T-helper 9 cell (primary cell): ENCODE results near the gene APBA1.

Experiments used
- DNase-seq: peaks from one replicate; pipeline ENCODE4 v3.0.0-alpha.2; 2020

The APBA1 gene

DNA sequence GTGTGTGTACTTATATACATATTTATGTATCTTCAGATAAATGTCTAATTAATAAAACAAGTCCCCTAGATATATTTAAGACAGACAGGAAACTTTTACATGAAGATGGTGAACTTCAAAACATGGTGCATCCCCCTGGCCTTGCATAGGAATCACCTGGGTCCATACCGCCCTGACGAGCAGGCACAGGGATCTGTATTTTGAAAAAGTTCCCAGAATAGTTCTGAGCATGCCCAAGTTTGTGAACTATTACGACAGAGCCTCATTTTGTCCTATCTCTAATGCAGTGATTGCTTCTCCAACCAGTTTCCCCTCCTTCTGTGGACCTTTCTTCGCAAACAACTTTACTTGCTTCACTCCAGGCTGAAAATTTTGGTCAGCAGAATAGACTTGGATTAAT lies 98.1 kb downstream of the APBA1 start:
- DNase-seq: no peak

- no peak for DNase-seq
These were observed 98.5 kb downstream of the APBA1 start for GRCh38 chr9:69573651-69574050.

DNA sequence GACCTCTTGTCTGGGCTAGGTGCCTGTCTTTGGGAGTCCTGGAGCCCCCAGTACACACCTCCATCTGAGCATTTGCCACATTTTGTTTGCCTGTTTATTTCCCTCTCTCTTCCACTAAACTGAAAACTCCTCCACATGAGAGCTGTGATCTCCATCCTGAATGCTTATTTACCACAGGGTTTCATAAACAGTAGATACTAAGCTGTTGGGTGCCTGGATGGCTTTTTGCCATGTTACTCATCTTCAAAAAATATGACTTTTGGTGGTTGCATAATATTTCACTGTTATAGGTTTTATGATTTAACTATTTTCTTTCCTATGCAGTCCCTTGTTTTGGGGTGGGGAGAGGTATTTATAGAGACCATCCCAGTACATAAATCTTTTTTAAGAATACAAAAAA lies 99.6 kb downstream of the APBA1 start:
- no peak for DNase-seq

DNA sequence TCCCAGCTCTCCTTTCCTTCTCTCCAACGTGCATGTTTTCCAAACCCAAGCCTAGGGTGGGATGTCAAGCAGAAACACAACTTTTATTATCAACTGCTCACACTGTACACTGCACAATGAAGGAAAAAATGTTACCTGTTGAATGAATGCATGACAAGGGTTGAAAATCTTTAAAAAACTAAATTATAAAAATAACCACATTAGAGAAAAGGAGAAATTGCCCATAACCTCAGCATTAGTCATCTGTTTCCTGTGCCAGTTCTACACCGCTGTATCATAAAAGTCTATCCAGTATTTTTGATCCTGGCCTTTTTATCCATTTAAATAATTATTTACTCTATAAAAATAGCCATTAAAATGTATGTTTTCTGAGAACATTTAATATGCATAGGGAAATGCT lies 101.1 kb downstream of the APBA1 start:
- no peak for DNase-seq

DNA sequence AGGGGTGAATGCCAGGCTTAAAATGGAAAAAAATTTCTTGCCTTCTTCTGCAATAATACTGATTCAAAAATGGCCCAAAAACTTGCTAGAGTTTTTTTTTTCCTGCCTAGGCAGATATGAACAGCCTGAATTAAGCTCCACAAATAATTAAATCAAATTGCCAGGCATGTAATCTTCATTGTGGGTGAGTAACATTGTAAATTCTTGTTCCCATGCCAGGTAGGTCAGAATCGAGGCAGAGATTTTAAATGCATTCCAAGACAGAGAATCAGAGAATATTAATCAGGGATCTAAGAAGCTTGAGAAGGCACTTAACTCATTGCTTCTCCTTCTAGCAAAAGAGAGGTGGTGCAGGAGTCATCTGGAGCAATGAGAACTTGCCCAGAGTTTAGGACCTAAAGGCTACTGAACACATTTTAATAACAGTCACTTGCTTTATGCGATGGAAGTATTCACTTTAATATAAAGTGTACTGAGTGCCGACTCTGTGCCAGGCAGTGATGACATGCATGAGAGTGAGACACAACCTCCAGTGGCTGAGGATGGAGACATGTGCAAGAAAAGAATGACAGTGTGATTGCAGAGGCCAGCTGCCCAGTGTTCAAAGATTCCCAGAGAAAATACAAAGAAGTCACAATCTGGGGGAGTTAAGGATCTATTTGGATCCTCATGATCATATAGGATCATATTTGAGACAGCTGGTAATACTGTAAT lies 102.3 kb downstream of the APBA1 start:
- no peak for DNase-seq

GRCh38 chr9:69564557-69564956 lies 107.6 kb downstream of the APBA1 start:
- no peak for DNase-seq

DNA sequence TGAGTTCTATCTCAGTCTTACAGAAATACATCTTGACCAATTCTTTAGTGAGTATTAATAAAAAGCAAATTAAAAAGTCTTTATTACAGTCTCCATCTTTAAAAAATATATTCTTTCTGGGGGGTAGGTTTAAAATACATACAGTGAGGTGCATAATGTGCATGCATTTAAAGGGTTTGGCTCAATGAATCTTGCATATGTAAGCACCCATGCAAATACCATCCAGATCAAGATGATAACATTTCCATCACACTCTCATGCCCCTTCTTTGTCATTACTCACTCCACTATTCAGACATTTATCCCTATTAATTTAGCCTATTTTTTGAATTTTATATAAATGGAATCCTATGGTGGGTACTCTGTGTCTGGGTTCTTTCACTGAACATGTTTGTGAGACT lies 113.0 kb downstream of the APBA1 start:
- no peak for DNase-seq

- no peak for DNase-seq
These were observed 115.5 kb downstream of the APBA1 start for GRCh38 chr9:69556707-69557106.

GRCh38 chr9:69555802-69556201 lies 116.4 kb downstream of the APBA1 start:
- DNase-seq: no peak

DNA sequence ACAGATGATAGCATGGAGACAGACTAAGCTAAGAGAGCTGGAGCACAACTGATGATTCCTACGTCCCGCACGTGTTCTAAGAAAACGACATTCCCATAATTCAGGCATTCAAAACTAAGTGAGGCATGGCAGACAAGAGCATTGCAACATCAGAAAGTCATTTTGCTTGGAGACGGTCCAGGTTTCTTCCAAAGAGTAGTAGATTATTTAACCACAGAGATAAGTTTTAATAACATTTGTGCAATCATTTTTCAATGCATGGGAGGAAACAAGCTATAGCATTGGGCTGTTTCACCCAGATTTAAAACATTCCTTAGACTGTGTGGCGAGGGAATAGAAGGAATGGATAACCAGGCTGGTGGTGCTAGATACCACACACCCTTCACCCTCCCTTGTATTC lies 117.2 kb downstream of the APBA1 start:
- DNase-seq: no peak

GRCh38 chr9:69549310-69550202 lies 122.6 kb downstream of the APBA1 start:
- peak; percentile 3 for DNase-seq

- DNase-seq: no peak
These were observed 123.5 kb downstream of the APBA1 start for GRCh38 chr9:69548681-69549080.

DNA sequence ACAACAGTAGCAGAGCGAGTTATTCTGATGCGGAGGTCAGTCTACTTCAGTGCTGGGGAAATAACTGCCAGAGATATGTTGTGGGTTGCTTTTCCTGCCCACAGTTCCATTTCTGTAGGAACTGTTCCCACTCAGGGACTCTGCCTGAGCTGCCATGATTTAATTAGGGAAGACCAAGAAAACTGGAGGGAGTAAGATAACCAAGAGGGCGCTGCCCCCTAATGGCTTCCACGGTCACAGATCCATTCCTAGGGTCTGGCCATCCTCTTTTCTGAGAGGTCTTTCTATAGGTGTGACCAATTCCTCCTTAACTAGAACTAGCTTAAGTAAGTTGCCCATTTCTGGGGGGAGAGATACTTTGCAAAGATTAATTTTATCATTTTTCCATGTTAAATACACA lies 125.9 kb downstream of the APBA1 start:
- no peak for DNase-seq

DNA sequence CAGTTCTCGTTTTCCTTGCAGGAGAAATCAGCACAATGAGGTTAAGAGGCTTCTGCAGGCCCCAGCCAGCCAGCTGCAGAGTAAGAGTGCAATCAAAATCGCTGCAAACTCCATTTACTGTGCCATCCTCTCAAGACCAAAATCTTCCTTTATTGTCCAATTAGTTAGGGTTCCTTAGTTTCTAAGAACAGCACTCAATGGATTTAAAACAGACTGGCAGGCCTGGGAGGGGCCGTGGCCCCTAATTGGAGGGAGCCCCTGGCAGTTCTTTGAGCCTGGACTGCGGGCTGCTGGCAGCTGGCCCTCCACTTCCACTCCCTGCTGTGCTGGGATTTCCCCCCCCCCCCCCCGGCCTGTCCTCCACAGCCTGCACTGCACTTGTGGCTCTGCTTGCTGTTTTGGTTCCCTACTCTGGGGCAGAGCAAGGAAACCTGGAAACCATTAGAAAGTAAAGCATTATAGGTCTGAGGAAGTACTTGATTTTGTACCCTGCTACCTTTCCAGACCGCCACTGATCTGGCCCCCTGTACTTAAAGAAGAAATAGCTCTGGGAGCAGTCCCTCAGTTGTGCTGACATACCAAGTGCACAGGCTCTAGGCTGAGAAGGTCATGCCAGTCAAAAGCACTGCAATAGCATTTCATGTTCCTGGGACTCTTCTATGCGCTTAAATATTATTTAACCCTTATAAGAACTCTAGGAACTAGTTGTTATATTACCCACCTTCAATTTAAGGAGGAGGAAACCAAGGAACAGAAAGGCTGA lies 129.0 kb downstream of the APBA1 start:
- DNase-seq: no peak

GRCh38 chr9:69542058-69542457 lies 130.1 kb downstream of the APBA1 start:
- no peak for DNase-seq

GRCh38 chr9:69535911-69536310 lies 136.3 kb downstream of the APBA1 start:
- DNase-seq: no peak

DNA sequence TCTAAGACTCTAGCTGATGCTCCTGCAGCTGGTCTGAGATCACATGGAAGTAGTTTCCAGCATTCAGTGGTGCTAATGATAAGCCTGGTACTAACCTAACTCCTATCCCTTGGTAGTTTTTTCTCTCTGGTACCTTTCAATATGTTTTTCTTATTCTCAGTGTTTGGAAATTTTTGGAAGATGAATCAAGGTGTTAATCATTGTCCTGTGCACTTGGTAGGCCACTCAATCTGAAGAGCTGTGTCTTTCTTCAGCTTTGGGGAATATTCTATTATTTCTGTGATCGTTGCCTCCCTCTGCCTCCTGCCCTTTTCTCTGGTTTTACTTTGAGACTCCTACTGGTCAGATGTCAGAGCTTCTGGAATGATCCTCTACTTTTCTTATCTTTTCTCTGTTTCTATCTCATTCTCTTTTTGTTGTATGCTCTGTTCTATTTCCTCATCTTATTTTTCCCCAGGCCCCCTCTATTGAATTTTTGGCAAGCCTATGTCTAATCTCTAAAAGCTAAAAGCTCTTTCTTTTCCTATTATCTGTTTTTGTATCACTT lies 136.8 kb downstream of the APBA1 start:
- DNase-seq: no peak

DNA sequence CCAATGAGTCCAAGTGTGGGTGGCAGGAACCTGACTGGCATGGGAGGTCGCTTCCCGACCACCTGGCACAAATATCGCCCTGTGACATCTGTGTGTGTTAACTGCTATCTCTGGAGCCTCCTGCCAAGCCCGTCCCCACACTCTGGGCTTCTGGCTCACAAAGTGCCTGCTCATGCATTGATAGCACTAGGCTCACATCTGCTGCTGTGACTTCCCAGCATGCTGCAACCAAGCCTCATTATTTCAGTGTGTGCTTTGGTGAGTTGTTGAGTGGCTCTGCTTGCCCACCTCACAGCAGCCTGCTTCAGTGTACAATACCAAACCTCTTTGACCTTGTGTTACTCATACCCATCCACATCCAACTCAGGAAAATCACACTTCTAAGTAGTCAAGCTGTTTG lies 139.8 kb downstream of the APBA1 start:
- DNase-seq: no peak

DNA sequence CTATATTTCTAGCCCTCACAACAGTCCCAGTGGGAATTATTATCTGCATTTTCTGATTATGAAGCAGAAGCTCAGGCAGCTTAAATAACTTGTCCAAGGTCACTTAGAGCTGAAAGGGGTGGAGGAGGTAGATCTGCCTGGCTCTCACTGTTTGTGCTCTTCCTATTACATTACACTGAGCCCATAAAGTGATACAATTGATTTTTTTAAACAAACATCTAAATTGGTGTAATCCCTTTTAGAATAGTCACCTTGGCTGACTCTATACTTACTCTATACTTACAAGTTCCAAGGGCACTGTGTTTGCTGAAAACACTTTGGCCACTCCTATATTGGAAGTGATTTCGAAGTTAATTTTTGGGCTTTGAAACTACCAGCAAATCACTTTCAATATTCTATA lies 144.7 kb downstream of the APBA1 start:
- no peak for DNase-seq

DNA sequence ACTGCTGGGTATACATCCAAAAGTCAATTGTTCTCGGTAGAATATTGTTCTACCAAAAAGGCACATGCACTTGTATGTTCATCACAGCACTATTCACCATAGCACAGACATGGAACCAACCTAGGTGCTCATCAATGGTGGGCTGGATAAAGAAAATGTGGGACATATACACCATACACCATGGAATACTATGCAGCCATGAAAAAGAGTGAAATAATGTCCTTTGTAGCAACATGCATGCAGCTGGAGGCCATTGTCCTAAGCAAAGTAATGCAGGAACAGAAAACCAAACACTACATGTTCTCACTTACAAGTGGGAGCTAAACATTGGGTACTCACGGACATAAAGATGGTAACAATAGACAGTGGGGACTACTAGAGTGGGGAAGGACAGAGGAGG lies 145.5 kb downstream of the APBA1 start:
- DNase-seq: no peak

- DNase-seq: no peak
These were observed 152.5 kb downstream of the APBA1 start for GRCh38 chr9:69519470-69520240.
